GM19397 (cell line): ENCODE data around the gene ST6GALNAC1.

Experiments
- ATAC-seq: cut with Tn5 transposase; IDR thresholded peaks from one replicate; pipeline ENCODE4 v1.9.1; 2021; ENCODE audit warnings: mild to moderate bottlenecking, moderate library complexity; ENCODE audit not compliant: unreplicated experiment

Gene ST6GALNAC1

DNA sequence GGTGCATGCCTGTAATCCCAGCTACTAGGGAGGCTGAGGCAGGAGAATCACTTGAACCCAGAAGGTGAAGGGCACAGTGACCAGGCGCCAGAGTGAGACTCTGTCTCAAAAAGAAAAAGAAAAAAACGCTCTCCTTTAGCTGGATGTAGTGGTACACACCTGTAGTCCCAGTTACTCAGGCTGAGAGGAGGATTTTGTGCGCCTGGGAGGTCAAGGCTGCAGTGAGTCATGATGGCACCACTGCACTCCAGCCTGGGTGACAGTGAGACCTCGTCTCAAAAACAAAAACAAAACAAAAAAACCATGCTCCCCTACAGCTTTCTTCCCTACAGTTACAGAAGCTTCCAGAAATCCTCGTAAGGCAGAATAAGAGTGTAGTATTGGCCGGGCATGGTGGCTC is 33.1 kb upstream of the ST6GALNAC1 start:
- no peak for ATAC-seq

DNA sequence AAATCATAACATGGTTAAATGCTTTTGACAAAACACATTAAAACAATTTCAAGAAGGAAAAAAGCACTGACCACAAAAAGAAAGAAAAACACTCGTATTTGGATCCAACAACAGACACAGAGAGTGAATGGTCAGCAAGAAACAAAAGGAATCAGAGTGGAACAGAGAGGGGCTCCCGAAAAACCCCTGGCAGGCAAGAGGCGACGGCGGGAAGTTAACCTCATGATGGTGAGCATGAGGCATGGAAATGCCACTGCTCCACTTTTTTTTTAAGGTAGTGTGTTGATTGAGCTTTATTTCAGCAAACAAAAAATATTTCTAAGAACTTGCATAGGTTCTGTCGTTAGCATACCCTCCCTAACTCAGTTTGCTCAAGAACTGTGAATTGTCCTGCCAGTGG is 32.1 kb upstream of the ST6GALNAC1 start:
- ATAC-seq = no peak

DNA sequence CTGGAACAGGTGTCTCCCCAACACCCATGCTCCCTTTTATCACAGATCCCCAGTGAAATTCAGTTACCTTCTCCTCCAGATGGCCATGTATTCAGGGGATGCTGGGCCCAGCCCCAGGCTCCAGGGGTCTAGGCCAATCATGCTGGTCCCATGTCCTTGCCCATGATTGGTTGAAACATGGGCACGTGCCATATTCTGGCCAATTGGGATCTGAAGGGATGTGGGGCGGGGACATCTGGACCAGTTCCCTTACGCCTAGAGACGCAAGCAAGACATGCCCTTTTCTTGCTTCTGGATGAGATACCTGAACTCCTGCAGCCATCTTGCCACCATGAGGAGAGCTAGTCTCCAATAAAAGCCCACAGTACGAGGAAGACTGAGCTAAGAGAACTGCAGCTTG is 31.0 kb upstream of the ST6GALNAC1 start:
- ATAC-seq = no peak

DNA sequence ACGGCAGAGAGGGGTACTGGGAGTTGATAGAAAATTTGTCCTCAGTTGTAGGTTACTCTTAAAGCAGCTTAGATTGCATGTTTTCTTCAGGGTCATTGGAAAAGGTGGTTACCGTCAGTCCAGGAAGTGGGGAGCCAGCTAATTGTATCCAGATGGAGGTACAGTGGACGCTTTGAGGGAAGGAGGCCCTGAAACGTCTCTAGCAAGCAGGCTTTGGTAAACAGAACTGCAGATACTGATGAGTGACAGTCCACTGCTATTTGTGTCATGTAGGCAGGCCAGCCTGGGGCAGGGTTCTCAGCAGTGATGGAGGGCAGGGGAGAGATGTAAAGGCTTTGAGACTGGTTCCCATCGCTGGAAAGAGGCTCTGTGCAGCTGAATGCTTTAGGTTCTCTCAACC is 30.2 kb upstream of the ST6GALNAC1 start:
- no peak for ATAC-seq

DNA sequence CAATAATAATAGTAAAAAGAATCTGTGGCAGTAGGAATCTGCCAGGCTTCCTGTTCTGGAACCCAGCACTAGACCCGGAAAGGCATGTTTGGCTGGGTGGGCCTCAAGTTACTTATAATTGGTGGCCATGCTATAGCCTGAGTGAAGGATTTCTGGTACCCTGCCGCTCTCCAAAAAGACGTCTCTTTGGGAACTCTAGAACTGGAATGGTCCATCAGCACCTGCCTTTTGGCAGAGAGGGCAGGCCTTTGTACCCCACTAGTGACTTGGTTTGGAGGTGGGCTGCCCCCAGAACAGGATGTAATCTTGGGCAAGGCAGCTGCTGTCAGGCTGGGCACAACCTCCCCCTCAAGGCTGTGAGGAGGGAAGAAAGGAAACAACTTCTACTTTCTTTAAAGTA is 29.3 kb upstream of the ST6GALNAC1 start:
- no peak for ATAC-seq

DNA sequence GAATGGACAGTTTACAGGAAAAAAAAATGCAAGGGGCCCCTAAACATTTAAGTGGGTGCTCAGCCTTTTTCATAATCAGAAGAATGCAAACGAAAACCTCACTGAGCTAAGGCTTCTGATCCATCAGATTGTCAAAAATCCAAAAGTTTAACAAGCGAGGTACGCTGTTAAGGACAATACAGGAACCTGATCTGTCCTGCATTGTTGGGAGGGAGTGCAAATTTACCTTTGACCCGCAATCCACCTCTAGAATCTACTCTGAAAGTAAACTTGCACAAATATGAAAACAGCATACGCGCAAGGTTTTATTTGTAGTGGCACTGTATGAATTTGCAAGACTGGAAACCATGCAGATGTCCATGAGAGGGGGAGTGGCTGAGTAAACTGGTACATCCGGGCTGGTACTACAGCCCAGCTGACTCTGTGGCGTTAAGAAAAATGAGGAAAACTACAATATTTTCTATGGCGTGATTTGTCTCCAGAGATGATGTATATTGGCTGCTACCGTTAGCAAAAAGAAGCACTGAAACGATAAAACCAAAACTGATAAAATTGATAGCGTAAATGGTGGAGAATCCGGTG is 28.8 kb upstream of the ST6GALNAC1 start:
- no peak for ATAC-seq

DNA sequence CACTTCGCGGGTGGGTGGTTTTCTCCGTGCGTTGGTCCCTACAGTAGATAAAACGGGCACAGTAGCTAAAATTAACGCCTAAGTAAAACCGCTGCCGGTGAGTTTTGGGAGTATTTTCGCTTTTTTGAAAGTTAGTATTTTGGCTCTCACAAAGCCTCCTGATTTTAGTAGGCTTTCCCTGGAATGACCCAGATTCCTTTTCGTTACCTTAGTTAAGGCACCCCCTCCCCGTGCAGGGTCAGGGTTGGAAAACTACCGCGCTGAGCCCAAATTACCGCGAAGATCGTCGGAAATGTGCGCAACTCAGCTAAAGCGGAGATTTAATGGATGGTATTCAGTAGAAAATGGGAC is 28.3 kb upstream of the ST6GALNAC1 start:
- peak; percentile 17 for ATAC-seq

DNA sequence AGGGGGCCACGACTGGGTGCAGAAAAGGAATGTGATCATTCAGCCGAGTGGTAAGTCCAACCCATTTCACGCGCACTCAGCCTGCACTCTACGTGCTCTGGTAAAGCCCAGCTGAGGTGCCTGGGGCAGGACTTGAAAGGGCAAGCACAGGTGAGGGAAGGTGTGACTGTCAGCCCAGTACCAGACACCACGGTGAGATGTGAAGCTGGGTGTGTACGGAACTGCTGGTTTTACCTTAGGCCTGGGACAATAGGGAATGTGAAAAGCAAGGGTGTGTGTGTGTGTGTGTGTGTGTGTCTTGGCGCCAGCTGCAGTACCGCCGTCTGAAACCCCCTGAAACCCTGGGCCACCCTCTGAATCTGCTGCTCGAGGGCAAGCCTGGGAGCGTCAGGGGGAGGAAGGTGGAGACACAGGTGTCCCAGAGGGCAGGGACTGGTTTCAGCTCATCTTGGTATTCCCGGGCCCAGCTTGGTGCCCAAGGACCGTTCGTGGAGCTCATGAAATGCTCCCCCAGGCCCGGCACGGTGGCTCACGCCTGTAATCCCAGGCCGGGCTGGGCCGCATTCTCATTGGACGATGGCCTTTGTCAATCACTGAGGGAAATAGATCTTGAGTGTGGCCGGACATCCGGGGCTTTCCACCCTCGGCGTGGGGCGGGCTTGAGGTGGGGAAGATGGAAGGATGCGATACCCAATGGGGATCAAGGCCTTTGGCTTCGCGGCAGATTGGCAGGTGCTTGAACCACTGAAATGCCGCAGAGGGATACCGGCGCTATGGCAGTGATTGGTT is 27.8 kb upstream of the ST6GALNAC1 start:
- peak; percentile 96 for ATAC-seq

DNA sequence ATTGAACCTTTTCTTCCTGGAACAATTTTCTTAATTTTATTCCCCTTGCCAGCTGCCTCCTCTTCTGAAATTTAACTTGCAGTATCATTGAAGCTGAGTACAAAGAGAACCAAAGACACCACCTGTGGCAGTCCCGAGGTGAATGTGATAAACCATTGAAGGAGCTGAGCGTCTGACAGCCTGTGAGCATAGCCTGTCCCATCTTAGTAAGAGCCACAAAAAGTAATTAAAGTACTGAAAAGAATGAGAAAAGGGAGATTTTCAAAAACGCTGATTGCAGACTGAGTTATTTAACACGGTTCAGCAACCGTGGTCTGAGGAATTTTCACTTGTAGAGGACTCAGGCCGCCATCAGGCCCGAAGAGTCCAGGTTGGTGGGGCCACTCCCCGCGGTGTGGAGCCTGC is 27.2 kb upstream of the ST6GALNAC1 start:
- ATAC-seq = no peak

DNA sequence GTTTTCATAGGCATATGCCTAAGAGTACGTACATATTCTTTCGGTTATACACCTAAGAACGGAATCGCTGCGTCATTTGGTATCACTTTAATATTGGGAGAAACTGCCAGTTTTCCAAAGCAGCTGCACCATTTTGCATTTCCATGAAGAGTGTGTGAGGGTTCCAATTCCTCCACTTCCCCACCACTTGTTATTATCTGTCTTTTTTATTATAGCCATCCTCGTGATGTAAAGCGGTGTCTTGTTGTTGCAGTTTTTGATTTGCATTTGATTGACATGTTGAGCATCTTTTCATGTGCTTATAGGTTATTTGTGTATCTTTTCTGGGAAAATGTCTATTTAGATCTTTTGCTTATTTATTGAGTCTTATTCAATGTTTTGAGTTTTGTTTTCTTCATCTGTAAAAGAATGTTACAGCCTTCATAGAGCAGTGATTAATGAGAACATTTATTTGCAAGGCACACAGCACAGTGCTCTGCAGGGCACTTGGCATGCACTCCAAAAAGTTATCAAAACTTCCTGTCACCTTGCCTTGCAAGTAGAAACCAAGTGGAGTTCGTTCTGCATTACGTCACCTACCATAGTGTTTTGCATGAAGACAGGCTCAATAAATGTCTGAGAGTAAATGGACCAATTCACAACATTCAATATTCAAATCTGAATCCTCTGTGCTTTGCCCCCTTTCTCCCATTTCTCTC is 26.6 kb upstream of the ST6GALNAC1 start:
- no peak for ATAC-seq

DNA sequence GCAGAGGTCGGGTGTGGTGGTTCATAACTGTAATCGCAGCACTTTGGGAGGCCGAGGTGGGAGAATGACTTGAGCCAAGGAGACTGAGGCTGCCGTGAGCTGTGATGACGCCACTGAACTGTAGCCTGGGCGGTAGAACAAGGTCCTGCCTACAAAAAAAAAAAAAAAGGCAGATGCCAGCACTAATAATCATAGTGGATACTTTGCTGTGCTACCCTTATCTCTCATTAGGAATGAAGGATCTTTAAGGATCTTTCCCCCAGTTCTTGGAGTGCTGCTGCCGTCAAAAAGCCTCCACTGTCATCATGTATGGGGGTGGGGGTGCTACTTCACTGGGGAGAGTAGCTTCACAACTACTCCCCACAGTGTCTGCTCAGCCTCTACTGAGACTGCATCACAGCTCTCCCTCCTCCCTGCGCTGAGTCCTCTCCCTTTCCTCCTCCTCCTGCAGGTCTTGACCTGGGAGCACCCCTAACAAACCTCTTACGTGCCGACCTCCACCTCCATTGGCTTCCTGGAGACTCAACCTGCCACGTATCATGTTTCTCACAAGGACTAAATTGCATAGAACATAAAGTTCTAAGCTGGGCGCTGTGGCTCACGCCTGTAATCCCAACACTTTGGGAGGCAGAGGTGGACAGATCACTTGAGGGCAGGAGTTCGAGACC is 24.4 kb upstream of the ST6GALNAC1 start:
- ATAC-seq = no peak

DNA sequence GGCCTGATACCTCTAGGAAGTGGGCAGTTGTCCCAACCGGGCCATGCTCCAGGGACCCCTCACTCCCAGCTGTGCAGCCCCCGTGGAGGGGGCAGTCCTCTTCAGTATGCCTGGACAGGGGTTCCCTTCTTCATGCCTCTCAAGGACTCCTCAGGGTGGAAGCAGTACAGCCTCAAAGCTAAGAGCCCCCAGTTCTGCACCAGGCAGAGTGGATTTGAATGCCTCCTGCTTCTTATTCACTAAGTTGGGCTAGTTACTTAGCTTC is 23.9 kb upstream of the ST6GALNAC1 start:
- ATAC-seq = no peak

DNA sequence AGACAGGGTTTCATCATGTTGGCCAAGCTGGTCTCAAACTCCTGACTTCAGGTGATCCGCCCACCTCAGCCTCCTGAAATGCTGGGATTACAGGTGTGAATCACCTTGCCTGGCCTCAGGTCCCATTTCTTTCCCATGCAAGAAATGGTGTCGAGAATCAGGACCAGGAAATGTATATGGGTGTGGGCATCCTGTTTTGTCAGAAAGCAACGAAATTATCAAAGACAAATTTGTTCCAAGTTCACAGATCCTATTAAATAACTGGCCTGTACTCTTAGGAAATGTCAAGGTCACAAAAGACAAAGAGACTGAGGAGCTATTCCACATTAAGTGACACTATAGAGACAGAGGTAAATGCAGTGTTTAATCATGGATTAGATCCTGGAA is 17.1 kb upstream of the ST6GALNAC1 start:
- no peak for ATAC-seq

DNA sequence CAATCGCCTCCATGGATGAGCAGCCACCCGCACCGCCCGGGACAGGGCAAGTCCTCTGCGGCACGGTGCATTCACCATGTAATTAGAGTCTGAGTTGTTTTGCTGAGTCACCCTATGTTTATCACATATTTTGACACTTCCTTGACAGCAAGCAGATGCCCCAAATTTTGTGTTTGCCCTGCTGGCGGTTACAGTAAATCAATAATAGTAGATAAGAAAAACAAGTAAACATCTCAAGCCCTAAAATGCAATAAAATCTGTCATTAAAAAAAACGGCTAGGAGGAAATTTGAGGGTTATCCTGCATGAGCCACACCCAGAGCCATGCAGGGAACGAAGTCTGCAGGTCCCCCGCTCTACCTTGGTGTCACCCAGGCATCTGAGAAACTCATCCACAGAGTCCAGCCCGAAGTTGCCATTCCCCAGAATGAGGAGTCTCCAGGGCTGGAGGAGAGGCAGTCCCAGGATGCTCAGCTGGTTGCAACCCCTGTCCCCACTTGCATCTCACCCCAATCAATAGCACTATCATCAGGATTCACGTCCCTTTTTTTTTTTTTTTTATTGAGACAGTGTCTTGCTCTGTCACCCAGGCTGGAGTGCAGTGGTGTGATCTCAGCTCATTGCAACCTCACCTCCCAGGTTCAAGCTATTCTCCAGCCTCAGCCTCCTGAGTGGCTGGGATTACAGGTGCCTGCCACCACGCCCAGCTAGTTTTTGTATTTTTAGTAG is 16.5 kb upstream of the ST6GALNAC1 start:
- no peak for ATAC-seq

DNA sequence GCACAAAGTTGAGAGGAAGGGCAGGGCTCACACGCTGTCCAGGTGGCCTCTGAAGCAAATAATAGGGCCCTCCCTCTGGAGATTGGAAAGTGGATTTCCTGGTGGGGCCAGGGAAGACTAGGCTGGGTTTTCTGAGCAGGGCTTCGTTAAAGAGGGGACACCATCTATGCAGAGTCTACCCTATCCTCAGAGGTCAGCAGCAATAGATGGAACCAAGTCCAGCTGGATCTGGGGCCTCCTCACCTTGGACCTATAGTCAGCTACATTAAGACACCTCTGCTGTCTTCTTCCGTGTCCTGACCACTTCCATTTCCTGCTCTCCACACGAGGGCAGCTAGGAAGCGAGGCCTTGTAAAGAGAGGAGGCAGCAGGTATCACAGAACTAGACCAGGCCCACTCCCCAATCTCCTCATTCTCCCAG is 14.7 kb upstream of the ST6GALNAC1 start:
- ATAC-seq = no peak

DNA sequence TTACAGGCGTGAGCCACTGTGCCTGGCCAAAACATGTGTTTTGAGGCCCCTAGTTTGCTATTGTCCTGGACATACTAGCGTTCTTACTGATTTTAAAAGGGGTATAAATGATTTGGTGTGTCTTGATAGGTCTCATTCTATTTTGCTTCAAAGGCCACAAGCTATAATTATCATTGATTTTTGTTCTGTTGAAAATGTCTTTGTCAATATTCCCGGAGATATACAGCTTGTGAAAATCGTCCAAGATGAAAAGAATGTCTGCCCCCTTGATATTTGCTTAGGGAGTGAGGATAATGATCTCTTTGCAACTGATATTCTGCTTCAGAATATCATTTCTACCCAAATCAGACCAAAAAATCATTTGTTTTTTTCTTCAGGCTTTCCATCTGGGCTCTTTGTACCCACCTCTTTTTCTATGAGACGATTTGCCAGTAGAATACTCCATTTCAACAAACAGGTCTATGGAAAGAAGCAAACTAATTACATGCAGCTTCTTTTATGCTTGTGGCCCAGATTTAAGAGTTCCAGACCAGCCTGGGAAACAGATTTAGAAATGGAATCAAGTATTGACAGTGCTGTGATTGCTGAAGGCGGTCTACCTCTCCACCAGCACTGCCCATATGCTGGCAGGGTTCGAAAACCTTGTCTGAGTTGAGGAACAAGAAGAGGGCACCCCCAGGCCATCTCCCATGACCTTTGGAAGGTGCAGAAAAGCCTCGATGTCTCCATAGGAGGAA is 14.1 kb upstream of the ST6GALNAC1 start:
- ATAC-seq = no peak

DNA sequence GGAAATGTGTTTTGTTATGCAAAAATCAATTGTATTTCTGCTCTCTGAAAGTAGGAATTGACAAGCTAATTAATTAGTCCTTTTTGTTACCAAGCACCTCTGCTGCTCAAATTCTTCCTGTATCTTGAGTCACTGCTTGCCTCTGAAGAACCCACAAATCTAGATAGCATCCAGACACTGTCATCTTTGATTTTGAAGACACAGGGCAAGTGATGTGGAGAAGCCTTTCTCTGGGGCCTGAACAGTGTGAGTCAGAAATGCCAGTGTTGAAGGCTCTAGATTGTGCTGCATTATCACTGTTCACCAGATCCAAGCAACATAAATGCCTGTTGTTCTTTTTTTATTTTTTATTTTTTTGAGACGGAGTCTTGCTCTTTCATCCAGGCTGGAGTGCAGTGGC is 10.9 kb upstream of the ST6GALNAC1 start:
- ATAC-seq = no peak

DNA sequence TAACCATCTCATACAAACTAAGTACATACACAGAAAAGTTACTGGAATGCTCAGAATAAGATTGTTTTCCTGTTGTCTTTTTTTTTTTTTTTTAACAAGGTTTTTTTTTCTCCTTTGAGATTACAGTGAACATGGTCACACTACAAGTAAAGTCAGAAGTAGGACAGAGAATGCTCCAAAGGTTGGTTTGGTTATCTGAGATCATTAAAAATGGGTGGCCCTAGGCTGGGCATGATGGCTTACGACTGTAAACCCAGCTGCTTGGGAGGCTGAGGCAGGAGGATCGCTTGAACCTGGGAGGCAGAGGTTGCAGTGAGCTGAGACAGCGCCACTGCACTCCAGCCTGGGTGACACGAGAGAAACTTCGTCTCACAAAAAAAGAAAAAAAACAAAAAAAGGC is 6.9 kb upstream of the ST6GALNAC1 start:
- ATAC-seq = no peak

DNA sequence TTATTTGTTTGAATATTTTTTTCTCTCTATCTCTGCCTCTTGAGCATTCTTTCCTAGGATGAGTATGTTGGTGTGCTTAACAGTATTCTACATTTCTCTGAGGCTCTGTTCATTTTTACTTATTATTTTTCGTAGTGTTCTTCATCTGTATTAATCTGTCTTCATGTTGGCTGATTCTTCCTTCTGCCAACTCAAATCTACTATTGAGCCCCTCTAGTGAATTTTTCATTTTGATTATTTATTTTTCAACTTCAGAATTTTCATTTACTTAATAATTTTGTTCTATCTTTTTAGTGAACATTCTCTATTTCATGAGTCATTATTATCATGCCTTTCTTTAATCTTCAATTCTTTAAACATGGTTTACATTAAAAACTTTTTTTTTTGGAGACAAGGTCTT is 3.2 kb upstream of the ST6GALNAC1 start:
- no peak for ATAC-seq

DNA sequence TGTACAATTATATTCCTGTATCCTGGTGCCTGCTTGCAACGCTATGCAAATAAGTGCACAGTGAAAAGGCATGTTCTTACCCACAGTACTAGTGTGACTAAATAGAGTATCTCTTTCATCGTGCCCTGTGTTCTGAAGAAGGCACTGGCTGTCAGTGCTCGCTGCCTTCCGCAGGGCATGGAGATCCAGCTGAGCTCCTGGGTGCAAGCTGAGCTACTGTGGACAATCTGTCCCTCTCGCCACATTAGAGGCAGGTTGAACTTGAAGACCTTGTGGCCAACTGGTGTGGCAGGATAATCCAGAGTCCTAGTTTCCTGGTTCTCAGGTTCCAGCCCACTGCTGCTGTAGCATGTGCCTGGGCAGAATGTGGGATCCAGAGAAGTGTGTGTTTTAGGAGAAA is 1.9 kb upstream of the ST6GALNAC1 start:
- ATAC-seq = no peak

DNA sequence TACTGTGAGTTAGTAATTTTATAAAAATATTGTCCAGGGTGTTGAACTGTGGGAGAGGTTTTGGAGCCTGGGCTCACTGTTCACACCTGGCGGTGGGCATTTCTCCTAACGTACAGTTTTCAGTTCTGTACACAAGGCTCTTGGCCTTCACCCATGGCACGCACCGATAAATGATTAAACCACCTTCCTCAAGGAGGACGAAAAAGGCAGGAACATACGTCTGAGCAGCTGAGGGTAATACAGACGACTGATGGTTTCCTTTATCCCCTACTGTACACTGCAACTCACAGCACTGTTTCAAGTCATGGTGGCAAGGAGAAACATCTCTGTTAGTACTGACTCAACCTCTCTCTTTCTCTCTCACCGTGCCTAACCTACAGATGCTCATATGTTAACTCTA is 1.4 kb upstream of the ST6GALNAC1 start:
- no peak for ATAC-seq
